Measurements from ENCODE around the gene FOXO1.

Gene FOXO1

GRCh38 chr13:40563350-40564125 lies 102.9 kb downstream of the FOXO1 start:
- no peak overlapping the region for H3K4me3 ChIP-seq (ENCODE audit: low read length)
- H3K36me3 ChIP-seq (ENCODE audit: control insufficient read depth, insufficient read depth, low read length), result no peaks in the 10 kb centered on the region
- peaks cover 3% of the 10 kb centered on the region for H3K4me1 ChIP-seq (ENCODE audit: control insufficient read depth, insufficient read depth, low read length)
- H3K9me3 ChIP-seq (ENCODE audit: control insufficient read depth, low read length), result no peaks in the 10 kb centered on the region
- no peaks in the 10 kb centered on the region for H3K27me3 ChIP-seq (ENCODE audit: control insufficient read depth, insufficient read depth, low read length)
- H3K9ac ChIP-seq (ENCODE audit: low read length), result no peak overlapping the region

- H3K9ac ChIP-seq (ENCODE audit: low read length), result no peak overlapping the region
- H3K9me3 ChIP-seq (ENCODE audit: control insufficient read depth, low read length), result no peaks in the 10 kb centered on the region
- H3K27me3 ChIP-seq (ENCODE audit: control insufficient read depth, insufficient read depth, low read length), result no peaks in the 10 kb centered on the region
- no peak overlapping the region for H3K4me3 ChIP-seq (ENCODE audit: low read length)
- H3K36me3 ChIP-seq (ENCODE audit: control insufficient read depth, insufficient read depth, low read length), result no peaks in the 10 kb centered on the region
- no peaks in the 10 kb centered on the region for H3K4me1 ChIP-seq (ENCODE audit: control insufficient read depth, insufficient read depth, low read length)
Measured at GRCh38 chr13:40562975-40563349, 103.5 kb downstream of the FOXO1 start.

GRCh38 chr13:40559915-40560314 lies 106.5 kb downstream of the FOXO1 start:
- Histone ChIP-seq H3K36me3 (ENCODE audit: control insufficient read depth, insufficient read depth, low read length) (no peaks in the 10 kb centered on the region), H3K27me3 (ENCODE audit: control insufficient read depth, insufficient read depth, low read length) (no peaks in the 10 kb centered on the region), H3K4me3 (ENCODE audit: low read length) (no peak overlapping the region), H3K9ac (ENCODE audit: low read length) (no peak overlapping the region), H3K4me1 (ENCODE audit: control insufficient read depth, insufficient read depth, low read length) (no peaks in the 10 kb centered on the region), H3K9me3 (ENCODE audit: control insufficient read depth, low read length) (no peaks in the 10 kb centered on the region)

GRCh38 chr13:40558656-40559055 lies 107.8 kb downstream of the FOXO1 start:
- Histone ChIP-seq H3K4me3 (ENCODE audit: low read length) (no peak overlapping the region), H3K4me1 (ENCODE audit: control insufficient read depth, insufficient read depth, low read length) (no peaks in the 10 kb centered on the region), H3K9me3 (ENCODE audit: control insufficient read depth, low read length) (no peaks in the 10 kb centered on the region), H3K36me3 (ENCODE audit: control insufficient read depth, insufficient read depth, low read length) (no peaks in the 10 kb centered on the region), H3K27me3 (ENCODE audit: control insufficient read depth, insufficient read depth, low read length) (no peaks in the 10 kb centered on the region), H3K9ac (ENCODE audit: low read length) (no peak overlapping the region)

GRCh38 chr13:40556453-40556852 lies 110.0 kb downstream of the FOXO1 start:
- Histone ChIP-seq H3K27me3 (ENCODE audit: control insufficient read depth, insufficient read depth, low read length) (no peaks in the 10 kb centered on the region), H3K4me1 (ENCODE audit: control insufficient read depth, insufficient read depth, low read length) (no peaks in the 10 kb centered on the region), H3K4me3 (ENCODE audit: low read length) (no peak overlapping the region), H3K9ac (ENCODE audit: low read length) (no peak overlapping the region), H3K36me3 (ENCODE audit: control insufficient read depth, insufficient read depth, low read length) (no peaks in the 10 kb centered on the region), H3K9me3 (ENCODE audit: control insufficient read depth, low read length) (no peaks in the 10 kb centered on the region)

- Histone ChIP-seq H3K4me1 (ENCODE audit: control insufficient read depth, insufficient read depth, low read length) (no peaks in the 10 kb centered on the region), H3K36me3 (ENCODE audit: control insufficient read depth, insufficient read depth, low read length) (no peaks in the 10 kb centered on the region), H3K9me3 (ENCODE audit: control insufficient read depth, low read length) (no peaks in the 10 kb centered on the region), H3K9ac (ENCODE audit: low read length) (no peak overlapping the region), H3K4me3 (ENCODE audit: low read length) (no peak overlapping the region), H3K27me3 (ENCODE audit: control insufficient read depth, insufficient read depth, low read length) (no peaks in the 10 kb centered on the region)
Measured at GRCh38 chr13:40553356-40553755, 113.1 kb downstream of the FOXO1 start.

- no peaks in the 10 kb centered on the region for H3K27me3 ChIP-seq (ENCODE audit: control insufficient read depth, insufficient read depth, low read length)
- H3K36me3 ChIP-seq (ENCODE audit: control insufficient read depth, insufficient read depth, low read length), result no peaks in the 10 kb centered on the region
- H3K9ac ChIP-seq (ENCODE audit: low read length), result no peak overlapping the region
- H3K4me1 ChIP-seq (ENCODE audit: control insufficient read depth, insufficient read depth, low read length), result no peaks in the 10 kb centered on the region
- no peak overlapping the region for H3K4me3 ChIP-seq (ENCODE audit: low read length)
- H3K9me3 ChIP-seq (ENCODE audit: control insufficient read depth, low read length), result no peaks in the 10 kb centered on the region
Measured at GRCh38 chr13:40552895-40553294, 113.5 kb downstream of the FOXO1 start.

GRCh38 chr13:40550130-40550529 lies 116.3 kb downstream of the FOXO1 start:
- no peaks in the 10 kb centered on the region for H3K4me1 ChIP-seq (ENCODE audit: control insufficient read depth, insufficient read depth, low read length)
- H3K9ac ChIP-seq (ENCODE audit: low read length), result no peak overlapping the region
- no peaks in the 10 kb centered on the region for H3K9me3 ChIP-seq (ENCODE audit: control insufficient read depth, low read length)
- H3K27me3 ChIP-seq (ENCODE audit: control insufficient read depth, insufficient read depth, low read length), result no peaks in the 10 kb centered on the region
- no peaks in the 10 kb centered on the region for H3K36me3 ChIP-seq (ENCODE audit: control insufficient read depth, insufficient read depth, low read length)
- no peak overlapping the region for H3K4me3 ChIP-seq (ENCODE audit: low read length)

GRCh38 chr13:40549500-40550094 lies 116.8 kb downstream of the FOXO1 start:
- Histone ChIP-seq H3K9me3 (ENCODE audit: control insufficient read depth, low read length) (no peaks in the 10 kb centered on the region), H3K4me3 (ENCODE audit: low read length) (no peak overlapping the region), H3K9ac (ENCODE audit: low read length) (no peak overlapping the region), H3K36me3 (ENCODE audit: control insufficient read depth, insufficient read depth, low read length) (no peaks in the 10 kb centered on the region), H3K27me3 (ENCODE audit: control insufficient read depth, insufficient read depth, low read length) (no peaks in the 10 kb centered on the region), H3K4me1 (ENCODE audit: control insufficient read depth, insufficient read depth, low read length) (no peaks in the 10 kb centered on the region)

GRCh38 chr13:40547591-40548315 lies 118.7 kb downstream of the FOXO1 start:
- Histone ChIP-seq H3K9me3 (ENCODE audit: control insufficient read depth, low read length) (no peaks in the 10 kb centered on the region), H3K9ac (ENCODE audit: low read length) (no peak overlapping the region), H3K4me3 (ENCODE audit: low read length) (no peak overlapping the region), H3K4me1 (ENCODE audit: control insufficient read depth, insufficient read depth, low read length) (no peaks in the 10 kb centered on the region), H3K27me3 (ENCODE audit: control insufficient read depth, insufficient read depth, low read length) (no peaks in the 10 kb centered on the region), H3K36me3 (ENCODE audit: control insufficient read depth, insufficient read depth, low read length) (no peaks in the 10 kb centered on the region)

- no peaks in the 10 kb centered on the region for H3K36me3 ChIP-seq (ENCODE audit: control insufficient read depth, insufficient read depth, low read length)
- no peaks in the 10 kb centered on the region for H3K27me3 ChIP-seq (ENCODE audit: control insufficient read depth, insufficient read depth, low read length)
- no peaks in the 10 kb centered on the region for H3K9me3 ChIP-seq (ENCODE audit: control insufficient read depth, low read length)
- H3K9ac ChIP-seq (ENCODE audit: low read length), result no peak overlapping the region
- H3K4me3 ChIP-seq (ENCODE audit: low read length), result no peak overlapping the region
- H3K4me1 ChIP-seq (ENCODE audit: control insufficient read depth, insufficient read depth, low read length), result no peaks in the 10 kb centered on the region
Measured at GRCh38 chr13:40546047-40546446, 120.4 kb downstream of the FOXO1 start.

- Histone ChIP-seq H3K9me3 (ENCODE audit: control insufficient read depth, low read length) (no peaks in the 10 kb centered on the region), H3K4me1 (ENCODE audit: control insufficient read depth, insufficient read depth, low read length) (peaks cover 6% of the 10 kb centered on the region), H3K27me3 (ENCODE audit: control insufficient read depth, insufficient read depth, low read length) (no peaks in the 10 kb centered on the region), H3K9ac (ENCODE audit: low read length) (no peak overlapping the region), H3K36me3 (ENCODE audit: control insufficient read depth, insufficient read depth, low read length) (no peaks in the 10 kb centered on the region), H3K4me3 (ENCODE audit: low read length) (no peak overlapping the region)
Measured at GRCh38 chr13:40540328-40541044, 126.0 kb downstream of the FOXO1 start.
